Liver (tissue), 9 donors: ENCODE data around the gene UGT1A4. TPM values are rescaled to one million over a fixed set of nuclear protein-coding genes. Genes with fewer than 3 reads are reported as not detected.

Experiments
- DNase-seq: peaks from one replicate; pipeline ENCODE4 v3.0.0-alpha.2; 2017; ENCODE audit warnings: low spot score
- H3K27ac ChIP-seq, 2 donors: one replicate each; pipeline ENCODE4 v1.7.0; 2013; ENCODE audit warnings: inconsistent platforms in 2 of 2, low read length in 2 of 2, control low read depth in 1 of 2, low read depth in 1 of 2, mild to moderate bottlenecking in 1 of 2
- H3K27me3 ChIP-seq, 4 donors: one replicate each; pipeline versions ENCODE4 v1.6.1 to v1.7.0; 2013; ENCODE audit warnings: low read length in 3 of 4, inconsistent platforms in 1 of 4, mild to moderate bottlenecking in 1 of 4, moderate library complexity in 1 of 4; ENCODE audit not compliant: control insufficient read depth in 4 of 4, insufficient read depth in 4 of 4
- H3K36me3 ChIP-seq, 4 donors: one replicate each; pipeline versions ENCODE4 v1.6.1 to v1.7.0; 2013; ENCODE audit warnings: low read length in 3 of 4, mild to moderate bottlenecking in 3 of 4, low read depth in 1 of 4, moderate library complexity in 1 of 4; ENCODE audit not compliant: control insufficient read depth in 4 of 4, insufficient read depth in 3 of 4
- H3K4me1 ChIP-seq, 4 donors: one replicate each; pipeline versions ENCODE4 v1.6.1 to v1.7.0; 2013; ENCODE audit warnings: low read length in 3 of 4, mild to moderate bottlenecking in 3 of 4, moderate library complexity in 1 of 4; ENCODE audit not compliant: control insufficient read depth in 4 of 4, insufficient read depth in 4 of 4
- H3K4me3 ChIP-seq, 3 donors: one replicate each; pipeline versions ENCODE4 v1.6.1 to v1.7.0; 2013; ENCODE audit warnings: low read length in 3 of 3, control low read depth in 1 of 3, low read depth in 1 of 3, mild to moderate bottlenecking in 1 of 3
- H3K9ac ChIP-seq, 2 donors: one replicate each; pipeline ENCODE4 v1.7.0; 2013; ENCODE audit warnings: low read length in 2 of 2, mild to moderate bottlenecking in 2 of 2, moderate library complexity in 2 of 2, control low read depth in 1 of 2, low read depth in 1 of 2
- H3K9me3 ChIP-seq, 4 donors: one replicate each; pipeline versions ENCODE4 v1.6.1 to v1.7.0; 2013; ENCODE audit warnings: low read length in 3 of 4; ENCODE audit not compliant: control insufficient read depth in 4 of 4
- EGR1 ChIP-seq, 2 donors: IDR thresholded peaks; 2 replicates each; pipeline ENCODE4 v1.6.1; 2016 to 2018; ENCODE audit warnings: antibody characterized with exemption in 2 of 2, low read depth in 2 of 2
- FOXA1 ChIP-seq: IDR thresholded peaks from 2 replicates; pipeline ENCODE4 v1.6.1; 2016; ENCODE audit warnings: antibody characterized with exemption
- FOXA2 ChIP-seq: IDR thresholded peaks from 2 replicates; pipeline ENCODE4 v1.6.1; 2016; ENCODE audit warnings: antibody characterized with exemption
- GABPA ChIP-seq, 2 donors: IDR thresholded peaks in 1 of 2; conservative IDR thresholded peaks in 1 of 2; 2 replicates each; pipeline ENCODE4 v1.6.1; 2016; ENCODE audit warnings: antibody characterized with exemption in 2 of 2, mild to moderate bottlenecking in 1 of 2, moderate library complexity in 1 of 2
- HNF4A ChIP-seq, 2 donors: conservative IDR thresholded peaks; 2 replicates each; pipeline ENCODE4 v1.6.1; 2016; ENCODE audit warnings: antibody characterized with exemption in 2 of 2, mild to moderate bottlenecking in 2 of 2
- HNF4G ChIP-seq: IDR thresholded peaks from 2 replicates; pipeline ENCODE4 v1.6.1; 2016; ENCODE audit warnings: antibody characterized with exemption
- JUND ChIP-seq, 2 donors: IDR thresholded peaks; 2 replicates each; pipeline ENCODE4 v1.6.1; 2016; ENCODE audit warnings: antibody characterized with exemption in 2 of 2
- NR2F2 ChIP-seq: IDR thresholded peaks from 2 replicates; pipeline ENCODE4 v1.6.1; 2016; ENCODE audit warnings: antibody characterized with exemption
- RAD21 ChIP-seq, 2 donors: IDR thresholded peaks; 2 replicates each; pipeline ENCODE4 v1.6.1; 2016; ENCODE audit warnings: antibody characterized with exemption in 2 of 2, mild to moderate bottlenecking in 2 of 2
- REST ChIP-seq: IDR thresholded peaks from 2 replicates; pipeline ENCODE4 v1.6.1; 2016; ENCODE audit warnings: antibody characterized with exemption, mild to moderate bottlenecking
- RXRA ChIP-seq, 2 donors: IDR thresholded peaks; 2 replicates each; pipeline ENCODE4 v1.6.1; 2017 to 2018; ENCODE audit warnings: antibody characterized with exemption in 2 of 2, mild to moderate bottlenecking in 1 of 2
- SP1 ChIP-seq: IDR thresholded peaks from 2 replicates; pipeline ENCODE4 v1.6.1; 2018; ENCODE audit warnings: antibody characterized with exemption, mild to moderate bottlenecking
- TAF1 ChIP-seq: conservative IDR thresholded peaks from 2 replicates; pipeline ENCODE4 v1.6.1; 2016; ENCODE audit warnings: antibody characterized with exemption, mild to moderate bottlenecking
- YY1 ChIP-seq: IDR thresholded peaks from 2 replicates; pipeline ENCODE4 v1.6.1; 2016; ENCODE audit warnings: antibody characterized with exemption, mild to moderate bottlenecking
- WGBS: extraction: QIAGEN DNeasy Blood & Tissue Kit; methylation state at CpG from one replicate; pipeline ENCODE4 v1.1.7; 2013; 5-methylcytosine and 5-hydroxymethylcytosine counted together
- polyA plus RNA-seq, 2 donors: library from polyadenylated mRNA; stranded (reverse) in 1 of 2; unstranded in 1 of 2; fragments of 200-250 nt in 1 of 2; fragments of >200 nt in 1 of 2; fragmentation: Nextera tagmentation in 1 of 2; extraction: Ambion mirVana in 1 of 2; gene quantifications; one replicate each; pipeline versions ENCODE4 v1.2.1 to v1.2.3, GENCODE V29; 2013 to 2015
- total RNA-seq, 2 donors: library from RNA; depleted of rRNA; stranded (reverse); fragments of >200 nt; gene quantifications; one replicate each; pipeline ENCODE4 v1.2.3, GENCODE V29; 2014
- TF ChIP-seq, protein P1 (sequence below): fragments of 150-350 bp; IDR thresholded peaks from 2 replicates; pipeline ENCODE4 v1.5.1; 2017; ENCODE audit warnings: improper control_type of control experiment, low read depth, low read length; ENCODE audit not compliant: missing input control
- TF ChIP-seq, protein P2 (sequence below): IDR thresholded peaks from 2 replicates; pipeline ENCODE4 v1.6.1; 2016; ENCODE audit warnings: antibody characterized with exemption
- TF ChIP-seq, protein P3 (sequence below): IDR thresholded peaks from 2 replicates; pipeline ENCODE4 v1.6.1; 2016; ENCODE audit warnings: antibody characterized with exemption
- TF ChIP-seq, protein P4 (sequence below): IDR thresholded peaks from 2 replicates; pipeline ENCODE4 v1.6.1; 2016; ENCODE audit warnings: antibody characterized with exemption
- donor health status: healthy.
- donor health status: healthy.
- donor health status: healthy.
- donor health status: healthy.
- donor health status: healthy.

UGT1A4 gene
- total and polyA plus RNA-seq, 4 donors, result 103 to 446 (median 136) TPM; not detected in 1

- TF ChIP-seq, protein P1, sequence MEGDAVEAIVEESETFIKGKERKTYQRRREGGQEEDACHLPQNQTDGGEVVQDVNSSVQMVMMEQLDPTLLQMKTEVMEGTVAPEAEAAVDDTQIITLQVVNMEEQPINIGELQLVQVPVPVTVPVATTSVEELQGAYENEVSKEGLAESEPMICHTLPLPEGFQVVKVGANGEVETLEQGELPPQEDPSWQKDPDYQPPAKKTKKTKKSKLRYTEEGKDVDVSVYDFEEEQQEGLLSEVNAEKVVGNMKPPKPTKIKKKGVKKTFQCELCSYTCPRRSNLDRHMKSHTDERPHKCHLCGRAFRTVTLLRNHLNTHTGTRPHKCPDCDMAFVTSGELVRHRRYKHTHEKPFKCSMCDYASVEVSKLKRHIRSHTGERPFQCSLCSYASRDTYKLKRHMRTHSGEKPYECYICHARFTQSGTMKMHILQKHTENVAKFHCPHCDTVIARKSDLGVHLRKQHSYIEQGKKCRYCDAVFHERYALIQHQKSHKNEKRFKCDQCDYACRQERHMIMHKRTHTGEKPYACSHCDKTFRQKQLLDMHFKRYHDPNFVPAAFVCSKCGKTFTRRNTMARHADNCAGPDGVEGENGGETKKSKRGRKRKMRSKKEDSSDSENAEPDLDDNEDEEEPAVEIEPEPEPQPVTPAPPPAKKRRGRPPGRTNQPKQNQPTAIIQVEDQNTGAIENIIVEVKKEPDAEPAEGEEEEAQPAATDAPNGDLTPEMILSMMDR, result no peak
- no peak for TF ChIP-seq HNF4G
- TF ChIP-seq, protein P2, sequence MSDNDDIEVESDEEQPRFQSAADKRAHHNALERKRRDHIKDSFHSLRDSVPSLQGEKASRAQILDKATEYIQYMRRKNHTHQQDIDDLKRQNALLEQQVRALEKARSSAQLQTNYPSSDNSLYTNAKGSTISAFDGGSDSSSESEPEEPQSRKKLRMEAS, result no peak
Measured at GRCh38 chr2:233791883-233792329, 73.4 kb downstream of the UGT1A4 start (continued).

DNA sequence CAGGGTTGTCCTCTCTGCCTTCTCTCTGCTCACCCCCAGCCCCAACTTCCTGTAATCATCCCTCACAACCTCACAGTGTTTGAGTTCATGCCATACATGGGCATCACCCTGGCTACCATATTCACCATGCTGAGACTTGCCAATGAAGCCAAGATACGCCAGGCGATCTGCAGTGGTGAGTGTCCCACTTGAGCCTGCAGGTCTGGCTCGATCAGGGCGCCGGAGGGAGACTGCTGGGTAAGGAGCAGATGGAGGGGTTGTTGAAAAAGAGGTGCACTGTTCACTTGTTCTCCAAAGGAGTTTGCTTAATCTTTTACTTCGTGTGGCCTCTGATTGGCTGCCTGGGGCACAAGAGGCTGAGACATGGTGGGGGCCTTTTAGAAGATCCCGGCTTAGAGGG lies 74.2 kb downstream of the UGT1A4 start:
- Histone ChIP-seq H3K9ac (no peak overlapping the region), H3K36me3 (no peaks in the 10 kb centered on the region), H3K4me1 (no peaks in the 10 kb centered on the region), H3K9me3 (no peaks in the 10 kb centered on the region), H3K4me3 (no peak overlapping the region), H3K27ac (no peak overlapping the region), H3K27me3 (no peaks in the 10 kb centered on the region)
- 92% methylated on average over 7 of the region's 7 CpGs for WGBS
- no peak for DNase-seq
- TF ChIP-seq JUND (IDR thresholded peaks at IDR 0.05) (no peak), TAF1 (no peak), REST (no peak), NR2F2 (no peak), HNF4A (conservative IDR thresholded peaks at IDR 0.05) (no peak), EGR1 (IDR thresholded peaks at IDR 0.05; ENCODE audit: low read depth in 2 of 2) (no peak), FOXA2 (no peak), YY1 (no peak), HNF4G (no peak), GABPA (IDR thresholded peaks at IDR 0.05 in 1 of 2, conservative IDR thresholded peaks at IDR 0.05 in 1 of 2) (no peak), SP1 (no peak), RAD21 (IDR thresholded peaks at IDR 0.05) (no peak), FOXA1 (no peak), RXRA (IDR thresholded peaks at IDR 0.05) (no peak)
- TF ChIP-seq, protein P3, sequence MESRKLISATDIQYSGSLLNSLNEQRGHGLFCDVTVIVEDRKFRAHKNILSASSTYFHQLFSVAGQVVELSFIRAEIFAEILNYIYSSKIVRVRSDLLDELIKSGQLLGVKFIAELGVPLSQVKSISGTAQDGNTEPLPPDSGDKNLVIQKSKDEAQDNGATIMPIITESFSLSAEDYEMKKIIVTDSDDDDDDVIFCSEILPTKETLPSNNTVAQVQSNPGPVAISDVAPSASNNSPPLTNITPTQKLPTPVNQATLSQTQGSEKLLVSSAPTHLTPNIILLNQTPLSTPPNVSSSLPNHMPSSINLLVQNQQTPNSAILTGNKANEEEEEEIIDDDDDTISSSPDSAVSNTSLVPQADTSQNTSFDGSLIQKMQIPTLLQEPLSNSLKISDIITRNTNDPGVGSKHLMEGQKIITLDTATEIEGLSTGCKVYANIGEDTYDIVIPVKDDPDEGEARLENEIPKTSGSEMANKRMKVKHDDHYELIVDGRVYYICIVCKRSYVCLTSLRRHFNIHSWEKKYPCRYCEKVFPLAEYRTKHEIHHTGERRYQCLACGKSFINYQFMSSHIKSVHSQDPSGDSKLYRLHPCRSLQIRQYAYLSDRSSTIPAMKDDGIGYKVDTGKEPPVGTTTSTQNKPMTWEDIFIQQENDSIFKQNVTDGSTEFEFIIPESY, result no peak
- TF ChIP-seq, protein P2, result no peak
- TF ChIP-seq, protein P1, result no peak
- TF ChIP-seq, protein P4, sequence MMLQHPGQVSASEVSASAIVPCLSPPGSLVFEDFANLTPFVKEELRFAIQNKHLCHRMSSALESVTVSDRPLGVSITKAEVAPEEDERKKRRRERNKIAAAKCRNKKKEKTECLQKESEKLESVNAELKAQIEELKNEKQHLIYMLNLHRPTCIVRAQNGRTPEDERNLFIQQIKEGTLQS, result no peak
